HepG2 (cell line): Measurements from ENCODE around the gene COMP. TPM values are rescaled to one million over a fixed set of nuclear protein-coding genes. Genes with fewer than 3 reads are reported as not detected.

ENCODE experiments used
- ARNT2 ChIP-seq: sonication (generic); formaldehyde crosslinking; IDR thresholded peaks from 2 replicates; pipeline ENCODE4 v1.8.0; 2022; ENCODE audit warnings: mild to moderate bottlenecking, low read depth, missing genetic modification reagents, moderate library complexity
- MAZ ChIP-seq, 2 experiments: sonication (generic) in 1 of 2; formaldehyde crosslinking in 1 of 2; IDR thresholded peaks; 2 replicates each; pipeline versions ENCODE4 v1.5.0 to v1.6.1; 2012 to 2020; ENCODE audit warnings: low read depth in 2 of 2, mild to moderate bottlenecking in 2 of 2, borderline replicate concordance in 1 of 2, improper control_type of control experiment in 1 of 2, low read length in 1 of 2, missing genetic modification reagents in 1 of 2, moderate library complexity in 1 of 2
- SALL1 ChIP-seq: sonication (generic); formaldehyde crosslinking; IDR thresholded peaks from 2 replicates; pipeline ENCODE4 v1.8.0; 2022; ENCODE audit warnings: mild to moderate bottlenecking, missing genetic modification reagents
- SOX6 ChIP-seq, 2 experiments: fragments of 450-650 bp in 1 of 2; sonication (generic) in 1 of 2; formaldehyde crosslinking in 1 of 2; IDR thresholded peaks; 2 replicates each; pipeline versions ENCODE4 v1.4.0 to v1.6.1; 2017 to 2020; ENCODE audit warnings: antibody characterized with exemption in 1 of 2, mild to moderate bottlenecking in 1 of 2, missing genetic modification reagents in 1 of 2
- ZBTB7A ChIP-seq: sonication (generic); formaldehyde crosslinking; IDR thresholded peaks from 2 replicates; pipeline ENCODE4 v1.8.0; 2022; ENCODE audit warnings: mild to moderate bottlenecking, missing genetic modification reagents
- ZBTB7B ChIP-seq: sonication (generic); formaldehyde crosslinking; IDR thresholded peaks from 2 replicates; pipeline ENCODE4 v1.4.0; 2020; ENCODE audit warnings: missing genetic modification reagents
- ZMAT3 ChIP-seq: sonication (generic); formaldehyde crosslinking; conservative IDR thresholded peaks from 2 replicates; pipeline ENCODE4 v1.7.0; 2021; ENCODE audit warnings: missing genetic modification reagents
- ZNF441 ChIP-seq: sonication (generic); formaldehyde crosslinking; IDR thresholded peaks from 2 replicates; pipeline ENCODE4 v1.7.0; 2021; ENCODE audit warnings: missing genetic modification reagents, borderline replicate concordance
- ZNF781 ChIP-seq: sonication (generic); formaldehyde crosslinking; IDR thresholded peaks from 2 replicates; pipeline ENCODE4 v1.5.1; 2020; ENCODE audit warnings: borderline replicate concordance, mild to moderate bottlenecking, missing genetic modification reagents; ENCODE audit errors: not compliant biosample characterization
- polyA plus RNA-seq, 8 experiments: library from polyadenylated mRNA; depleted of rRNA in 3 of 8; stranded (reverse) in 7 of 8; unstranded in 1 of 8; fragments of >200 nt; fragmentation: Illumina TruSeq in 4 of 8; extraction: Trizol in 4 of 8; gene quantifications; 2 replicates each; pipeline versions ENCODE4 v1.2.1 to v1.2.3, GENCODE V29; 2011 to 2016; ENCODE audit warnings: low read depth in 4 of 8, missing spikeins in 1 of 8, mixed read lengths in 1 of 8; ENCODE audit not compliant: insufficient read depth in 1 of 8
- total RNA-seq, 5 experiments: library from RNA; depleted of rRNA; stranded (reverse); fragments of >200 nt; fragmentation: Illumina TruSeq; extraction: Trizol; gene quantifications; 2 replicates each; pipeline ENCODE4 v1.2.3, GENCODE V29; 2016; ENCODE audit warnings: low read depth in 1 of 5
- TF ChIP-seq, protein P1 (sequence below): sonication (generic); formaldehyde crosslinking; IDR thresholded peaks from 2 replicates; pipeline ENCODE4 v1.4.0; 2020; ENCODE audit warnings: missing genetic modification reagents
- TF ChIP-seq, protein P2 (sequence below): sonication (generic); formaldehyde crosslinking; IDR thresholded peaks from 2 replicates; pipeline ENCODE4 v1.4.0; 2020; ENCODE audit warnings: mild to moderate bottlenecking, missing genetic modification reagents
- TF ChIP-seq, protein P3 (sequence below): sonication (generic); formaldehyde crosslinking; IDR thresholded peaks from 2 replicates; pipeline ENCODE4 v1.4.0; 2020; ENCODE audit warnings: missing genetic modification reagents
- TF ChIP-seq, protein P4 (sequence below): sonication (generic); formaldehyde crosslinking; IDR thresholded peaks from 2 replicates; pipeline ENCODE4 v1.5.1; 2020; ENCODE audit warnings: mild to moderate bottlenecking, missing genetic modification reagents, borderline replicate concordance
- TF ChIP-seq, protein P5 (sequence below): IDR thresholded peaks from 2 replicates; pipeline ENCODE4 v1.6.1; 2012; ENCODE audit warnings: inconsistent platforms

COMP gene
- total and polyA plus RNA-seq, 2 of the 13 experiments (the other 11 are each of a cell fraction or from before 2014, with no cell fraction given) = 0.04 to 0.13 TPM

DNA sequence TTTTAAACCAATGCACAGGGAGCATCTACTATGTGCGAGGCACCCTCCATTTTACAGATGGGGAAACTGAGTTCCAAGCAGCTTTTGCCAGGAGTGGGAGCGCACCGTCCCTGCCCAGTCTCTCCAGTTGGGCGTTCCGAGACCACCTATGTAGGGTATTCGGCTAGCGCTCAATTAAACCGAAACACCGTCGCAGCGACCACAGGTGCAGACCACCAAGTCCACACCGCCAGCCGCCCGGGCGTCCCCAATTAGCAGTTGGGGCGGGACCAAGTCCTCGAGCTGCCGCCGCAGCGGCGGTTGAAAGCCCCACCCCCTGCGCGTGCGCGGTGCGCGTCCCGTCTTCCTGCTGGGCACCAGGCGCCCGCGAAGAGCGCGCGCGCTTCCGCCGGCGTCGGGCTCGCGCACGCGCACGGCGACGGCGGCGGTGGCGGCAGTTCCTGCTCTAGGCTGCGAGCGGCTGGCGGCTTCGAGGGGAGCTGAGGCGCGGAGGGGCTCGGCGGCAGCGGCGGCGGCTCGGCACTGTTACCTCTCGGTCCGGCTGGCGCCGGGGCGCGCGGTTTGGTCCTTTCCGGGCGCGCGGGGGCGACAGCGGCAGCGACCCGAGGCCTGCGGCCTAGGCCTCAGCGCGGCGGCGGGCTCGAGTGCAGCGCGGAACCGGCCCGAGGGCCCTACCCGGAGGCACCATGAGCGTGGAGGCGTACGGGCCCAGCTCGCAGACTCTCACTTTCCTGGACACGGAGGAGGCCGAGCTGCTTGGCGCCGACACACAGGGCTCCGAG is 40.6 kb upstream of the COMP start, which contains the start of gene UPF1 (continued):
- TF ChIP-seq, protein P1, sequence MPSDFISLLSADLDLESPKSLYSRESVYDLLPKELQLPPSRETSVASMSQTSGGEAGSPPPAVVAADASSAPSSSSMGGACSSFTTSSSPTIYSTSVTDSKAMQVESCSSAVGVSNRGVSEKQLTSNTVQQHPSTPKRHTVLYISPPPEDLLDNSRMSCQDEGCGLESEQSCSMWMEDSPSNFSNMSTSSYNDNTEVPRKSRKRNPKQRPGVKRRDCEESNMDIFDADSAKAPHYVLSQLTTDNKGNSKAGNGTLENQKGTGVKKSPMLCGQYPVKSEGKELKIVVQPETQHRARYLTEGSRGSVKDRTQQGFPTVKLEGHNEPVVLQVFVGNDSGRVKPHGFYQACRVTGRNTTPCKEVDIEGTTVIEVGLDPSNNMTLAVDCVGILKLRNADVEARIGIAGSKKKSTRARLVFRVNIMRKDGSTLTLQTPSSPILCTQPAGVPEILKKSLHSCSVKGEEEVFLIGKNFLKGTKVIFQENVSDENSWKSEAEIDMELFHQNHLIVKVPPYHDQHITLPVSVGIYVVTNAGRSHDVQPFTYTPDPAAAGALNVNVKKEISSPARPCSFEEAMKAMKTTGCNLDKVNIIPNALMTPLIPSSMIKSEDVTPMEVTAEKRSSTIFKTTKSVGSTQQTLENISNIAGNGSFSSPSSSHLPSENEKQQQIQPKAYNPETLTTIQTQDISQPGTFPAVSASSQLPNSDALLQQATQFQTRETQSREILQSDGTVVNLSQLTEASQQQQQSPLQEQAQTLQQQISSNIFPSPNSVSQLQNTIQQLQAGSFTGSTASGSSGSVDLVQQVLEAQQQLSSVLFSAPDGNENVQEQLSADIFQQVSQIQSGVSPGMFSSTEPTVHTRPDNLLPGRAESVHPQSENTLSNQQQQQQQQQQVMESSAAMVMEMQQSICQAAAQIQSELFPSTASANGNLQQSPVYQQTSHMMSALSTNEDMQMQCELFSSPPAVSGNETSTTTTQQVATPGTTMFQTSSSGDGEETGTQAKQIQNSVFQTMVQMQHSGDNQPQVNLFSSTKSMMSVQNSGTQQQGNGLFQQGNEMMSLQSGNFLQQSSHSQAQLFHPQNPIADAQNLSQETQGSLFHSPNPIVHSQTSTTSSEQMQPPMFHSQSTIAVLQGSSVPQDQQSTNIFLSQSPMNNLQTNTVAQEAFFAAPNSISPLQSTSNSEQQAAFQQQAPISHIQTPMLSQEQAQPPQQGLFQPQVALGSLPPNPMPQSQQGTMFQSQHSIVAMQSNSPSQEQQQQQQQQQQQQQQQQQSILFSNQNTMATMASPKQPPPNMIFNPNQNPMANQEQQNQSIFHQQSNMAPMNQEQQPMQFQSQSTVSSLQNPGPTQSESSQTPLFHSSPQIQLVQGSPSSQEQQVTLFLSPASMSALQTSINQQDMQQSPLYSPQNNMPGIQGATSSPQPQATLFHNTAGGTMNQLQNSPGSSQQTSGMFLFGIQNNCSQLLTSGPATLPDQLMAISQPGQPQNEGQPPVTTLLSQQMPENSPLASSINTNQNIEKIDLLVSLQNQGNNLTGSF (CRISPR knock-in tag) = 0 out of 2 replicates have a peak, but pooled peaks have one; percentile 64
- TF ChIP-seq SALL1 (CRISPR knock-in tag) = peak; percentile 66
- TF ChIP-seq, protein P2, sequence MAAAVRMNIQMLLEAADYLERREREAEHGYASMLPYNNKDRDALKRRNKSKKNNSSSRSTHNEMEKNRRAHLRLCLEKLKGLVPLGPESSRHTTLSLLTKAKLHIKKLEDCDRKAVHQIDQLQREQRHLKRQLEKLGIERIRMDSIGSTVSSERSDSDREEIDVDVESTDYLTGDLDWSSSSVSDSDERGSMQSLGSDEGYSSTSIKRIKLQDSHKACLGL (CRISPR knock-in tag) = peak; percentile 42; the same call in 1 of the 2 replicates
- TF ChIP-seq, protein P3, sequence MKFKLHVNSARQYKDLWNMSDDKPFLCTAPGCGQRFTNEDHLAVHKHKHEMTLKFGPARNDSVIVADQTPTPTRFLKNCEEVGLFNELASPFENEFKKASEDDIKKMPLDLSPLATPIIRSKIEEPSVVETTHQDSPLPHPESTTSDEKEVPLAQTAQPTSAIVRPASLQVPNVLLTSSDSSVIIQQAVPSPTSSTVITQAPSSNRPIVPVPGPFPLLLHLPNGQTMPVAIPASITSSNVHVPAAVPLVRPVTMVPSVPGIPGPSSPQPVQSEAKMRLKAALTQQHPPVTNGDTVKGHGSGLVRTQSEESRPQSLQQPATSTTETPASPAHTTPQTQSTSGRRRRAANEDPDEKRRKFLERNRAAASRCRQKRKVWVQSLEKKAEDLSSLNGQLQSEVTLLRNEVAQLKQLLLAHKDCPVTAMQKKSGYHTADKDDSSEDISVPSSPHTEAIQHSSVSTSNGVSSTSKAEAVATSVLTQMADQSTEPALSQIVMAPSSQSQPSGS (CRISPR knock-in tag) = no peak
- TF ChIP-seq ARNT2 (CRISPR knock-in tag) = peak; percentile 88
- TF ChIP-seq ZBTB7A (CRISPR knock-in tag) = no peak
- peak; percentile 90 for TF ChIP-seq ZNF441 (CRISPR knock-in tag)
- TF ChIP-seq, protein P4, sequence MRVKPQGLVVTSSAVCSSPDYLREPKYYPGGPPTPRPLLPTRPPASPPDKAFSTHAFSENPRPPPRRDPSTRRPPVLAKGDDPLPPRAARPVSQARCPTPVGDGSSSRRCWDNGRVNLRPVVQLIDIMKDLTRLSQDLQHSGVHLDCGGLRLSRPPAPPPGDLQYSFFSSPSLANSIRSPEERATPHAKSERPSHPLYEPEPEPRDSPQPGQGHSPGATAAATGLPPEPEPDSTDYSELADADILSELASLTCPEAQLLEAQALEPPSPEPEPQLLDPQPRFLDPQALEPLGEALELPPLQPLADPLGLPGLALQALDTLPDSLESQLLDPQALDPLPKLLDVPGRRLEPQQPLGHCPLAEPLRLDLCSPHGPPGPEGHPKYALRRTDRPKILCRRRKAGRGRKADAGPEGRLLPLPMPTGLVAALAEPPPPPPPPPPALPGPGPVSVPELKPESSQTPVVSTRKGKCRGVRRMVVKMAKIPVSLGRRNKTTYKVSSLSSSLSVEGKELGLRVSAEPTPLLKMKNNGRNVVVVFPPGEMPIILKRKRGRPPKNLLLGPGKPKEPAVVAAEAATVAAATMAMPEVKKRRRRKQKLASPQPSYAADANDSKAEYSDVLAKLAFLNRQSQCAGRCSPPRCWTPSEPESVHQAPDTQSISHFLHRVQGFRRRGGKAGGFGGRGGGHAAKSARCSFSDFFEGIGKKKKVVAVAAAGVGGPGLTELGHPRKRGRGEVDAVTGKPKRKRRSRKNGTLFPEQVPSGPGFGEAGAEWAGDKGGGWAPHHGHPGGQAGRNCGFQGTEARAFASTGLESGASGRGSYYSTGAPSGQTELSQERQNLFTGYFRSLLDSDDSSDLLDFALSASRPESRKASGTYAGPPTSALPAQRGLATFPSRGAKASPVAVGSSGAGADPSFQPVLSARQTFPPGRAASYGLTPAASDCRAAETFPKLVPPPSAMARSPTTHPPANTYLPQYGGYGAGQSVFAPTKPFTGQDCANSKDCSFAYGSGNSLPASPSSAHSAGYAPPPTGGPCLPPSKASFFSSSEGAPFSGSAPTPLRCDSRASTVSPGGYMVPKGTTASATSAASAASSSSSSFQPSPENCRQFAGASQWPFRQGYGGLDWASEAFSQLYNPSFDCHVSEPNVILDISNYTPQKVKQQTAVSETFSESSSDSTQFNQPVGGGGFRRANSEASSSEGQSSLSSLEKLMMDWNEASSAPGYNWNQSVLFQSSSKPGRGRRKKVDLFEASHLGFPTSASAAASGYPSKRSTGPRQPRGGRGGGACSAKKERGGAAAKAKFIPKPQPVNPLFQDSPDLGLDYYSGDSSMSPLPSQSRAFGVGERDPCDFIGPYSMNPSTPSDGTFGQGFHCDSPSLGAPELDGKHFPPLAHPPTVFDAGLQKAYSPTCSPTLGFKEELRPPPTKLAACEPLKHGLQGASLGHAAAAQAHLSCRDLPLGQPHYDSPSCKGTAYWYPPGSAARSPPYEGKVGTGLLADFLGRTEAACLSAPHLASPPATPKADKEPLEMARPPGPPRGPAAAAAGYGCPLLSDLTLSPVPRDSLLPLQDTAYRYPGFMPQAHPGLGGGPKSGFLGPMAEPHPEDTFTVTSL (CRISPR knock-in tag) = no peak
- TF ChIP-seq SOX6 (IDR thresholded peaks at IDR 0.05) = no peak
- TF ChIP-seq SOX6 (CRISPR knock-in tag; IDR thresholded peaks at IDR 0.05) = 0 out of 2 replicates have a peak, but pooled peaks have one; percentile 17
- TF ChIP-seq ZMAT3 (CRISPR knock-in tag) = peak; percentile 43; the same call in 1 of the 2 replicates
- peak; percentile 60; the same call in 1 of the 2 replicates for TF ChIP-seq ZBTB7B (CRISPR knock-in tag)
- no peak for TF ChIP-seq MAZ (IDR thresholded peaks at IDR 0.05; ENCODE audit: borderline replicate concordance, low read depth, low read length)
- peak; percentile 82 for TF ChIP-seq MAZ (CRISPR knock-in tag; IDR thresholded peaks at IDR 0.05; ENCODE audit: low read depth)
- TF ChIP-seq, protein P5, sequence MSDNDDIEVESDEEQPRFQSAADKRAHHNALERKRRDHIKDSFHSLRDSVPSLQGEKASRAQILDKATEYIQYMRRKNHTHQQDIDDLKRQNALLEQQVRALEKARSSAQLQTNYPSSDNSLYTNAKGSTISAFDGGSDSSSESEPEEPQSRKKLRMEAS = peak; percentile 70
- TF ChIP-seq ZNF781 (CRISPR knock-in tag) = no peak
